GM10847 (cell line): ENCODE data around the gene CADPS2.

Source experiments
- POLR2A ChIP-seq: IDR thresholded peaks from 2 replicates; pipeline ENCODE4 v1.6.1; 2011; ENCODE audit not compliant: insufficient read length; ENCODE audit errors: extremely low read depth

Gene CADPS2

GRCh38 chr7:122362473-122362872, 523.8 kb downstream of the CADPS2 start:
- TF ChIP-seq POLR2A: no peak

GRCh38 chr7:122354656-122355055, 531.6 kb downstream of the CADPS2 start:
- no peak for TF ChIP-seq POLR2A

GRCh38 chr7:122352454-122352853, 533.8 kb downstream of the CADPS2 start:
- TF ChIP-seq POLR2A: no peak

DNA sequence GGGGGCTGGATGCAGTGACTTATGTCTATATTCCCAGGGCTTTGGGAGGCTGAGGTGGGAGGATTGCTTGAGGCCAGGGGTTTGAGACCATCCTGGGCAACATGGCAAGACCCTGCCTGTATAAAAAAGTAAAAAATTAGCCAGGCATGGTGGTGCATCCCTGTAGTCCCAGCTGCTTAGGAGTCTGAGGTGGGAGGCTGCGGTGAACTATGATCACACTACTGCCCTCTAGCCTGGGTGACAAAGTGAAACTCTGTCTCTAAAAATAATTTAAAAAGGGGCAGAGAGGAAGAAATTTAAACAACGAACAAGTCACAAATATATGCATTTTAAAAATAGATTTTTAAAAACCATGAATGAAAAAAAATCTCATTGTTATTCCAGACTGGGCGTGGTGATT, 535.6 kb downstream of the CADPS2 start:
- TF ChIP-seq POLR2A: no peak

- TF ChIP-seq POLR2A: no peak
These were observed 542.0 kb downstream of the CADPS2 start for GRCh38 chr7:122344303-122344620.

- TF ChIP-seq POLR2A: no peak
These were observed 542.5 kb downstream of the CADPS2 start for GRCh38 chr7:122343601-122344302.

- no peak for TF ChIP-seq POLR2A
These were observed 545.8 kb downstream of the CADPS2 start for GRCh38 chr7:122340427-122340826.

DNA sequence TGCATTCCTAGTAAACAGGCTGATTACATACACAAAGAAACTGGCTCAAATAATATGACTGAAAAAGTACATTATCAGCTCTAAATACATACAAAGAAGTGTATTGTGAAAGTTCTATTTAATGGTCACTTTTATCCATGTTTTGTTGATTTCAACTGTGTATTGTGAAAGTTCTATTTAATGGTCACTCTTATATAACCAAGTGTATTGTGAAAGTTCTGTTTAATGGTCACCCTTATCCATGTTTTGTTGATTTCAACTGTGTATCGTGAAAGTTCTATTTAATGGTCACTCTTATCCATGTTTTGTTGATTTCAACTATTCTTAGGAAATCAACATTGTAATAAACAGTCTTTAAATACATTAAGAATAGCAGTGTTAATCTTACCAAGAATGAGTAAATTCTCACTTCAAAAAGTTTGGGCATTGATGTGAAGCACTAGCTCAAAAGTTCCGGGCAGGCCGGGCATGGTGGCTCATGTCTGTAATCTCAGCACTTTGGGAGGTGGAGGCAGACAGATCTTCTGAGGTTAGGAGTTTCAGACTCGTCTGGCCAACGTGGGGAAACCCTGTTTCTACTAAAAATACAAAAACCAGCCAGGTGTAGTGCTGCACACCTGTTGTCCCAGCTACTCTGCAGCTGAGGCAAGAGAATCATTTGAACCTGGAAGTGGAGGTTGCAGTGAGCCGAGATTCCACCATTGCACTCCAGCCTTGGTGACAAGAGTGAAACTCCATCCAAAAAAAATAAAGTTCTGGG, 546.9 kb downstream of the CADPS2 start:
- no peak for TF ChIP-seq POLR2A

DNA sequence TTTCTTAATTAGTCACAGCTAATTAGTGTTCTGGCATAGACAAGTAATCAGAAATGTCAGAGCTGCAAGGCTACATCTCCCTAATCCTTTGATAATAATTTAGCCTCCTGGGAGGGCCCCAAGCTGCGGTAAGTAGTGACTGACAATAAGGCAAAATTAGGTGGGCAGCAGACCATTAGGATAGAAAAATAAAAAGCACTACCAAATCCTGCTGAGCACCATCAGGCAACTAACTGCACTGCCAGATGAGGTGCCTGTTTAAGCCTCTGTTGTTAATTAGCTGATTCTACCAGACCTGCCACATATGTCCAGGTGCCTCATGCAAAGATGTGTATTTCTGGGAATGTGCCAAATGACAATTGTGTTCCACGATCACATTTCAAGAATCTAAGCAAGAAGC, 549.2 kb downstream of the CADPS2 start:
- TF ChIP-seq POLR2A: no peak

DNA sequence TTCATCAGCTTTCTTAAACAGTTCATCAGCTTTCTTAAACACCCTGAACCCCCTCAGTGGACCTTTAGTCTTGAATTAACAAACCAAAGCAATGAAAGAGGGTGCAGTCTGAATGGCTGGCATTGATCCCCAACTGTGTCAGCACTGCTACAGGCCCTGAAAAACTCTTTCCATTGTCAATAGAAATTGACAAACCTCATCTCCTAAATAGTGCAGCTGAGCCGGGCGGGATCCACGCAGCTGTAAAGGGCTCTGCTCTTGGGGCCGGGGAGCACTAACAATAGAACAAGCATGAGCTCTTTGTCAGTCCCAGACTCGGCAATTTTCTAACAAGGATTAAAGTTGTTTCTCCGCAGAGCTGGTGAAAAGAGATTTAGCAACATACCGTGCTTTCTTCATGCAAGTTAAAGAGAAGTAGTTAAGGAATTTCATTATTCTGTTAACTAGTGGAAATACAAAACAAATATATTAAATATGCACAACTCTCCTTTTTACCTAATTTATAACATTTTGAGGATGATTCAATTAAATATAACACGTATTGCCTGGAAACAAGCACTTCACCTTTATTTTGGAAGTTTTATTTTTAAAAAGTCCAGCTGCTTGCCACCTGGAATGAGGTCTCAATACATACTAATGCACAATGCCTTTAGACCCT, 557.0 kb downstream of the CADPS2 start:
- TF ChIP-seq POLR2A: no peak

- TF ChIP-seq POLR2A: no peak
These were observed 558.3 kb downstream of the CADPS2 start for GRCh38 chr7:122327969-122328368.

DNA sequence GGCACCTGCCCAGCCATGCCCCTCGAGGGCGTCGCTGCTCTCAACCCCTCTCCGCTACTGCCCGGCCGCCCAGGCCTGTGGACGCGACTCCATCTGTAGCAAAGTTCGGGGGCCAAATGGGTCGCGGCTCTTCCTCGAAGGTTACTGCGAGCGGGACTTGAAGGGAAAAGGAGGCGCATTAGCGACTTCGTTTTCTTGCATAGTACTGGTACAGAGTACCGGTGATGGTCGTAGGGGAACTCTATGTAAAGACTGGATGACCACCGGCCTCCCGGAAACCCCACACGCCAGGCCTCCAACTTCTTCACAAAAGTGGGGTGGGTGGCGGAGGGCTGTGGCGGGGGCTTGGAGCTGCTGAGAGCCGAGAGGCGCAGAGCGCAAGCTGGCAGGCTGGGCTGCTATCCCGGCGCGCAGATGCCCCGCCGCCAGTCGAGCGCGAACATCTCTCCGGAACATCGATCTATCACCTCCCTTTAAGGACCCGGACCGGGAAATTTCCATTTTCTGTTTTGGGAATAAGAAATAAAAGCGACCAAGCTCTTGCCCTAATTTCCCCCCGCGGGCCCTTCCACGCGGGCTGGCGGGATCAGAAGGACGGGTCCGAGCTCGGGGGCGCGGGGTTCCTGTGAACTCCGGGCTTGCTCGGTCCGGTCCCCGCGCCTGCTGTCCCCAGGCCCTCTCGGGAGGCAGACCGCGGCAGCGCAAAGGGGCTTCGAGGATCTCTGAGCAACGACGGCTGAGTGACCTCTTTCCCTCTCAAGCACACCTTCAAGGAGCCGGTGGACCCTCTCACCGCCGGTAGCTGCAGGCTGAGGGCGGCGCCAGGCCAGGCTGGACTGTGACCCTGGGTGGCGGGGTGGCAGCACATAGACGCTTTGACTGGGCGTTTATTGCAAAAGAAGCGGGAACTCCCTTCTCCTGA, 569.5 kb downstream of the CADPS2 start:
- no peak for TF ChIP-seq POLR2A

DNA sequence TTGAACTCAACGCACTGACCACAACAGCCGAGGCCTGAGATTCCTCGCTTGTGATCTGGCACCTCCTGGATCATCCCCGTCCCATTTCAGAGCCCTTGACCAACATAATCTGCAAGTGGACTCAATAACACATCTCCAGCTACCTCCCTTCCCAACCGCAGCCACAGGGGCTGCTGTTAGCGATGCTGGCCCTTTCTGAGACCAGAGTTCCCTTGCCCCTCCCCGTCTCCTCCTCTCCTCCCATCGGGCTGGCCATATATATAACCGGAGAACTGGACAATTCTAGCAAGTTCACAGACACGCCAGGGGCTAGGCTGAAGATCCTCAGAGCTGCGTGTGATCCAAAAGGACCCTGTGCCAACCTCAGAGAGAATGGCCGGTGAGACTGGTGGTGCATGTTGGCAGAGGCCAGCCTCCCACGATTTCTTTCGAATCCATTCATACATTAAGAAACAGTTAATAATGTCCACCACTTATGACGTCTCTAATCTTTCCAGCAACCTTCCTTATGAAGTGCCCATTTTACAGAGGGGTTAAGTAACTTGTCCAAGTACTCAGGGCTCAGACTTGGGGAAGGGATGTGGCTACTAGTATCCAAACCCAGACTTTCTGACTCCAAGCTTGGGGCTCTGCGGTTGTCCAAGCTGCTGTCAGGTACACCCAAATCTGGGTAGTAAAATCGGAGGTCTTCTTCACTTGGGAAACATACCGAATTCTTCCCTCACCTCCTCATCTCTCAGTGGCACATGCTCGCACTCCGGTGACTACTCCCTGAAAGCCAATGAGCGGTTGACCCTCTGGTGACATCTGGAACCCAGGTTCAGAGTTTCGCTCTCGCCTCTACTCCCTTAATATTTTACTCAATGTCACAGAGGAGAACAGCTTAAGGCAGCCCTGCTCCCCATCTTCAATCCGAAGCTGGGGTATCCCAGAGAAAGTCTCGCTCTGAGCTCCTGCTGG, 570.5 kb downstream of the CADPS2 start:
- no peak for TF ChIP-seq POLR2A

DNA sequence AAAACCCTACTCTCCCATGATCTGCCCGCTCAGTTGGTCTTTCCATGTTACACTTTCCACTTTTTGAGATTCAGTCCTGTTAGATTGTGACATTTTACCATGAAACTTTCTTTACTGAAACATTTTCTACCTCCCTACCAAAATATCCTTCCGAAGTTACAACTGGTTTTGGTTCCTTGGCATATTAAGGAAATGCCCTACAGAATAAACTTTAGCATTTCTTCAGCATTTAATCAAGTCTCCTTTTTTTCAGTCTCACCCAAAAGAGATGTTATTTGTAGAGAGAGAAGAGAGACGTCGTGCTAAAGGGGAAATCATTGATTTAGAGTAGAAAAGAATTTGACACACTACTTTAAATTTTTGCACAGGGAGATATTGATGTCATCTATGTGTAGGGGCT, 572.0 kb downstream of the CADPS2 start:
- no peak for TF ChIP-seq POLR2A
